Ovary (tissue), 9 donors: ENCODE results near the gene TAS2R1. TPM values are rescaled to one million over a fixed set of nuclear protein-coding genes. Genes with fewer than 3 reads are reported as not detected.

Source experiments
- DNase-seq, 5 donors: peaks; one replicate each; pipeline ENCODE4 v3.0.0-alpha.2; 2019 to 2020
- H3K27ac ChIP-seq, 2 donors: fragments of 200-600 bp; one replicate each; pipeline versions ENCODE4 v1.5.1 to v1.8.0; 2019 to 2022
- H3K27me3 ChIP-seq: fragments of 200-600 bp; one replicate; pipeline ENCODE4 v1.8.0; 2022
- H3K36me3 ChIP-seq: fragments of 200-600 bp; sonication (generic); one replicate; pipeline ENCODE4 v1.5.1; 2019
- H3K4me1 ChIP-seq: one replicate; pipeline ENCODE4 v1.8.1; 2013; ENCODE audit warnings: mild to moderate bottlenecking, moderate library complexity; ENCODE audit not compliant: insufficient read depth
- H3K4me3 ChIP-seq: fragments of 200-600 bp; sonication (generic); one replicate; pipeline ENCODE4 v1.5.1; 2017
- H3K9me3 ChIP-seq, 2 donors: fragments of 200-600 bp in 1 of 2; sonication (generic) in 1 of 2; one replicate each; pipeline versions ENCODE4 v1.5.1 to v1.8.1; 2013 to 2019; ENCODE audit warnings: mild to moderate bottlenecking in 1 of 2, moderate library complexity in 1 of 2
- CTCF ChIP-seq, 3 donors: fragments of 450-650 bp in 2 of 3; fragments of 200-600 bp in 1 of 3; IDR thresholded peaks; one replicate each; pipeline versions ENCODE4 v1.5.1 to v1.8.0; 2016 to 2022; ENCODE audit warnings: antibody characterized with exemption in 3 of 3, mild to moderate bottlenecking in 1 of 3
- EP300 ChIP-seq: sonication (generic); formaldehyde crosslinking; IDR thresholded peaks from one replicate; pipeline ENCODE4 v1.6.1; 2017; ENCODE audit warnings: antibody characterized with exemption
- POLR2A ChIP-seq: fragments of 450-650 bp; IDR thresholded peaks from one replicate; pipeline ENCODE4 v1.6.1; 2017; ENCODE audit warnings: antibody characterized with exemption, mild to moderate bottlenecking, moderate library complexity
- WGBS, 3 donors: extraction: QIAGEN DNeasy Blood & Tissue Kit in 1 of 3; methylation state at CpG; one replicate each; pipeline versions ENCODE4 v1.1.5 to v1.1.7; 2013 to 2017; 5-methylcytosine and 5-hydroxymethylcytosine counted together
- intact Hi-C, 4 donors: fragments of 100-400 bp; cut with DNase I; formaldehyde crosslinking; loops; one replicate each; pipeline versions ENCODE4 v1.11.0 to v1.15.1; 2022 to 2023
- polyA plus RNA-seq, 2 donors: library from polyadenylated mRNA; stranded (reverse); fragments of 200-250 nt in 1 of 2; fragments of 350-450 nt in 1 of 2; fragmentation: Illumina TruSeq in 1 of 2; extraction: RNeasy Lipid Tissue Mini Kit (QIAGEN cat#74804) in 1 of 2; gene quantifications; one replicate each; pipeline ENCODE4 v1.2.3, GENCODE V29; 2013 to 2014
- total RNA-seq, 7 donors: library from RNA; depleted of rRNA in 2 of 7; stranded (reverse); fragments of >200 nt in 2 of 7; fragmentation: NEBNext Ultra II Directional in 3 of 7; extraction: Animal tissue kit (Norgen Biotek cat#: 25700) in 3 of 7; gene quantifications; one replicate each; pipeline versions ENCODE4 v1.1.0 to v1.2.4, GENCODE V29; 2016 to 2023
- donor health status: DM: no; HTN: no; CAD: no; lungs with moderate emphysema.
- donor health status: DM: no; HTN: no; CAD: no.
- donor health status: Bipolar disorder and iron deficiency.
- donor health status: DM: yes; HTN: yes; CAD: no.
- donor health status: DM: no; HTN: no; CAD: no.
- donor health status: DM: yes; HTN: yes; CAD: no.

The TAS2R1 gene
- total and polyA plus RNA-seq, 9 donors: not detected

GRCh38 chr5:9623661-9624060 lies 6.5 kb downstream of the TAS2R1 start:
- WGBS, 3 donors: 74 to 80% (median 79%) methylated on average over 4 of the region's 4 CpGs
- no peaks in the 10 kb centered on the region for H3K9me3 ChIP-seq
- H3K4me3 ChIP-seq: no peak overlapping the region
- no peak overlapping the region for H3K27ac ChIP-seq
- intact Hi-C loops: no loop called here
- peaks cover 1% of the 10 kb centered on the region for H3K4me1 ChIP-seq
- no peaks in the 10 kb centered on the region for H3K27me3 ChIP-seq
- no peaks in the 10 kb centered on the region for H3K36me3 ChIP-seq
- no peak for TF ChIP-seq POLR2A
- no peak for DNase-seq

GRCh38 chr5:9622971-9623421 lies 7.2 kb downstream of the TAS2R1 start:
- Histone ChIP-seq H3K27ac (no peak overlapping the region), H3K36me3 (no peaks in the 10 kb centered on the region), H3K4me3 (no peak overlapping the region), H3K27me3 (no peaks in the 10 kb centered on the region), H3K4me1 (peaks cover 1% of the 10 kb centered on the region), H3K9me3 (no peaks in the 10 kb centered on the region)
- 33 to 39% (median 38%) methylated on average over 5 of the region's 5 CpGs for WGBS, 3 donors
- intact Hi-C loops: no loop called here
- DNase-seq: no peak
- no peak for TF ChIP-seq EP300

GRCh38 chr5:9621379-9621903 lies 8.7 kb downstream of the TAS2R1 start:
- no peak for TF ChIP-seq EP300
- TF ChIP-seq CTCF (IDR thresholded peaks at IDR 0.05): no peak
- no peak for TF ChIP-seq POLR2A
- Histone ChIP-seq H3K27ac (no peak overlapping the region), H3K4me3 (no peak overlapping the region), H3K9me3 (no peaks in the 10 kb centered on the region), H3K27me3 (no peaks in the 10 kb centered on the region), H3K36me3 (no peaks in the 10 kb centered on the region), H3K4me1 (peaks cover 1% of the 10 kb centered on the region)
- WGBS, 3 donors: 30 to 32% (median 31%) methylated on average over 7 of the region's 7 CpGs
- DNase-seq: no peak
- intact Hi-C loops: no loop called here

GRCh38 chr5:9619331-9620092 lies 10.6 kb downstream of the TAS2R1 start:
- Histone ChIP-seq H3K27me3 (no peaks in the 10 kb centered on the region), H3K36me3 (no peaks in the 10 kb centered on the region), H3K4me1 (peaks cover 1% of the 10 kb centered on the region), H3K27ac (no peak overlapping the region), H3K9me3 (no peaks in the 10 kb centered on the region), H3K4me3 (no peak overlapping the region)
- WGBS, 3 donors: 74 to 75% (median 74%) methylated on average over 5 of the region's 5 CpGs
- intact Hi-C loops: no loop called here
- TF ChIP-seq CTCF (IDR thresholded peaks at IDR 0.05) (no peak), EP300 (no peak), POLR2A (no peak)
- no peak for DNase-seq

GRCh38 chr5:9617739-9618504 lies 12.2 kb downstream of the TAS2R1 start:
- no peaks in the 10 kb centered on the region for H3K27me3 ChIP-seq
- H3K4me1 ChIP-seq: peaks cover 1% of the 10 kb centered on the region
- no peak for TF ChIP-seq POLR2A
- TF ChIP-seq EP300: no peak
- no peak for TF ChIP-seq CTCF (IDR thresholded peaks at IDR 0.05)
- WGBS, 3 donors: 32 to 45% (median 32%) methylated on average over 10 of the region's 10 CpGs
- no peak overlapping the region for H3K4me3 ChIP-seq
- DNase-seq: no peak
- intact Hi-C loops: no loop called here
- no peaks in the 10 kb centered on the region for H3K9me3 ChIP-seq
- no peak overlapping the region for H3K27ac ChIP-seq
- H3K36me3 ChIP-seq: no peaks in the 10 kb centered on the region
